ENCODE measurements around the gene GAS7. TPM values are rescaled to one million over a fixed set of nuclear protein-coding genes. Genes with fewer than 3 reads are reported as not detected.

The GAS7 gene
- total RNA-seq, 1 experiment from 2014 or later, result 4.1 TPM

DNA sequence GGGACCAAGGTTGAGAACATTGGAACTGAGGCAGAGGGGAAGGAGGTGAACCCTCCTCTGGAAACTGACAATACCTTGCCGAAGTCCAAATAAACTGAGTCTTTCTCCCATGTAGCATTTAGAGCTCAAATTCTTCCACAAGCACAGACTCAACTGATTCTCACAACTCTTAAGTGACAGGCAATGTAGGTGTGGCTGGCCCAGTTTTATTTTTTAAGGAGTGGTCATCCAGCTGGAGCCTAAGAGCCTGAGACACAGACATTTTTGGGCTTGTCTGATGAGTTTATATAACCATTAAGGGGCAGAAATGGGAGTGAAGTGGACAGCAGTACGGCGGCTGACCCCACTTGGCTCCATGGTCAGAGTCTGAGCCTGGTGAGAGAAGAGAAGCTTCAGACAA lies 304.2 kb downstream of the GAS7 start:
- TF ChIP-seq TCF7L2 (IDR thresholded peaks at IDR 0.05; ENCODE audit: borderline replicate concordance, extremely low read depth, insufficient read depth, insufficient read length) (no peak), JUND (IDR thresholded peaks at IDR 0.05) (no peak), FOSL1 (IDR thresholded peaks at IDR 0.05; ENCODE audit: low read depth) (no peak), SRF (IDR thresholded peaks at IDR 0.05; ENCODE audit: low read depth) (no peak), SP1 (IDR thresholded peaks at IDR 0.05; ENCODE audit: low read depth) (no peak)
- TF ChIP-seq, protein P1, sequence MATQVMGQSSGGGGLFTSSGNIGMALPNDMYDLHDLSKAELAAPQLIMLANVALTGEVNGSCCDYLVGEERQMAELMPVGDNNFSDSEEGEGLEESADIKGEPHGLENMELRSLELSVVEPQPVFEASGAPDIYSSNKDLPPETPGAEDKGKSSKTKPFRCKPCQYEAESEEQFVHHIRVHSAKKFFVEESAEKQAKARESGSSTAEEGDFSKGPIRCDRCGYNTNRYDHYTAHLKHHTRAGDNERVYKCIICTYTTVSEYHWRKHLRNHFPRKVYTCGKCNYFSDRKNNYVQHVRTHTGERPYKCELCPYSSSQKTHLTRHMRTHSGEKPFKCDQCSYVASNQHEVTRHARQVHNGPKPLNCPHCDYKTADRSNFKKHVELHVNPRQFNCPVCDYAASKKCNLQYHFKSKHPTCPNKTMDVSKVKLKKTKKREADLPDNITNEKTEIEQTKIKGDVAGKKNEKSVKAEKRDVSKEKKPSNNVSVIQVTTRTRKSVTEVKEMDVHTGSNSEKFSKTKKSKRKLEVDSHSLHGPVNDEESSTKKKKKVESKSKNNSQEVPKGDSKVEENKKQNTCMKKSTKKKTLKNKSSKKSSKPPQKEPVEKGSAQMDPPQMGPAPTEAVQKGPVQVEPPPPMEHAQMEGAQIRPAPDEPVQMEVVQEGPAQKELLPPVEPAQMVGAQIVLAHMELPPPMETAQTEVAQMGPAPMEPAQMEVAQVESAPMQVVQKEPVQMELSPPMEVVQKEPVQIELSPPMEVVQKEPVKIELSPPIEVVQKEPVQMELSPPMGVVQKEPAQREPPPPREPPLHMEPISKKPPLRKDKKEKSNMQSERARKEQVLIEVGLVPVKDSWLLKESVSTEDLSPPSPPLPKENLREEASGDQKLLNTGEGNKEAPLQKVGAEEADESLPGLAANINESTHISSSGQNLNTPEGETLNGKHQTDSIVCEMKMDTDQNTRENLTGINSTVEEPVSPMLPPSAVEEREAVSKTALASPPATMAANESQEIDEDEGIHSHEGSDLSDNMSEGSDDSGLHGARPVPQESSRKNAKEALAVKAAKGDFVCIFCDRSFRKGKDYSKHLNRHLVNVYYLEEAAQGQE (IDR thresholded peaks at IDR 0.05; ENCODE audit: low read depth), result no peak
- TF ChIP-seq, protein P2, sequence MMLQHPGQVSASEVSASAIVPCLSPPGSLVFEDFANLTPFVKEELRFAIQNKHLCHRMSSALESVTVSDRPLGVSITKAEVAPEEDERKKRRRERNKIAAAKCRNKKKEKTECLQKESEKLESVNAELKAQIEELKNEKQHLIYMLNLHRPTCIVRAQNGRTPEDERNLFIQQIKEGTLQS (IDR thresholded peaks at IDR 0.05), result no peak
- Histone ChIP-seq H3K9me2 (ENCODE audit: insufficient read depth) (no peaks in the 10 kb centered on the region), H3K27me3 (ENCODE audit: insufficient read depth, low read length) (0 out of 2 replicates have a peak, but pooled peaks cover 8% of the 10 kb centered on the region), H3K4me1 (ENCODE audit: control insufficient read depth in 1 of 2, insufficient read depth in 2 of 2, low read length in 2 of 2) (peaks cover 0 to 4% of the 10 kb centered on the region in 2 experiments; a peak in 2 of 4 replicates), H3K36me3 (ENCODE audit: control insufficient read depth in 1 of 2, insufficient read depth in 2 of 2, low read length in 2 of 2) (no peaks in the 10 kb centered on the region), H2AFZ (ENCODE audit: low read depth, low read length, poor library complexity, severe bottlenecking) (no peak overlapping the region), H3K4me3 (replicated peaks in 1 of 2; ENCODE audit: low read depth in 1 of 2, low read length in 2 of 2) (no peak overlapping the region), H3K79me2 (ENCODE audit: insufficient read depth, low read length) (no peaks in the 10 kb centered on the region), H4K20me1 (ENCODE audit: insufficient read depth) (no peaks in the 10 kb centered on the region), H3K27ac (ENCODE audit: low read depth, low read length) (no peak overlapping the region), H3K9ac (ENCODE audit: low read length) (no peak overlapping the region), H3K9me3 (ENCODE audit: control insufficient read depth in 1 of 2, insufficient read depth in 1 of 2, low read depth in 1 of 2, low read length in 2 of 2) (no peaks in the 10 kb centered on the region), H3K4me2 (ENCODE audit: low read length) (no peak overlapping the region)
- BruUV-seq (replicated peaks), result no TSS peak
- CTCF ChIA-PET, result no interaction called here
- intact Hi-C loops (cut with micrococcal nuclease), result no loop called here
- DNase-seq (ENCODE audit: low read depth, low spot score) (no peak), ATAC-seq (no peak)
- POLR2A ChIA-PET, result no interaction called here
- RAD21 ChIA-PET (ENCODE audit: low non-redundant PET in 1 of 2, low total read pairs in 2 of 2, uncharacterized antibody in 2 of 2, unreplicated experiment in 2 of 2), result no interaction called here

All from HCT116 (cell line).